Progenitor cell of endocrine pancreas (in vitro differentiated cells): ENCODE measurements around the gene NEGR1. TPM values are rescaled to one million over a fixed set of nuclear protein-coding genes. Genes with fewer than 3 reads are reported as not detected.

ENCODE experiments used
- DNase-seq: peaks from one replicate; pipeline ENCODE4 v3.0.0; 2021; ENCODE audit warnings: low spot score; ENCODE audit not compliant: unreplicated experiment
- H3K27ac Mint-ChIP-seq: 2 replicates; pipeline ENCODE4 v1.8.0; 2021; ENCODE audit warnings: mild to moderate bottlenecking, moderate library complexity, mixed read lengths
- H3K27me3 Mint-ChIP-seq: 2 replicates; pipeline ENCODE4 v1.8.0; 2021; ENCODE audit warnings: mixed read lengths
- H3K36me3 Mint-ChIP-seq: 2 replicates; pipeline ENCODE4 v1.8.0; 2022; ENCODE audit warnings: mixed read lengths; ENCODE audit not compliant: insufficient read depth
- H3K4me1 Mint-ChIP-seq: 2 replicates; pipeline ENCODE4 v1.8.0; 2021; ENCODE audit warnings: low read depth, mixed read lengths
- H3K4me3 Mint-ChIP-seq: 2 replicates; pipeline ENCODE4 v1.8.0; 2021; ENCODE audit warnings: low read depth, mild to moderate bottlenecking, moderate library complexity, mixed read lengths
- H3K9me3 Mint-ChIP-seq: 2 replicates; pipeline ENCODE4 v1.8.0; 2021; ENCODE audit warnings: low read depth, mixed read lengths
- CTCF ChIP-seq: fragments of 200-600 bp; sonication (generic); IDR thresholded peaks from one replicate; pipeline ENCODE4 v1.5.0; 2021; ENCODE audit warnings: antibody characterized with exemption, mild to moderate bottlenecking; ENCODE audit not compliant: unreplicated experiment
- total RNA-seq: library from RNA; stranded (reverse); gene quantifications from 2 replicates; pipeline ENCODE4 v1.2.1, GENCODE V29; 2021

The NEGR1 gene
- total RNA-seq, 1 donor from 2014 or later: 3.1 TPM

- Mint-ChIP-seq H3K27me3 (no peaks in the 10 kb centered on the region), H3K27ac (no peak overlapping the region), H3K4me1 (no peaks in the 10 kb centered on the region), H3K9me3 (no peaks in the 10 kb centered on the region), H3K36me3 (no peaks in the 10 kb centered on the region), H3K4me3 (no peak overlapping the region)
- no peak for TF ChIP-seq CTCF
- DNase-seq: no peak
These were observed 270.6 kb downstream of the NEGR1 start for GRCh38 chr1:72011721-72012120.

GRCh38 chr1:72010094-72010431 is 272.3 kb downstream of the NEGR1 start:
- TF ChIP-seq CTCF: no peak
- Mint-ChIP-seq H3K9me3 (no peaks in the 10 kb centered on the region), H3K4me3 (no peak overlapping the region), H3K4me1 (no peaks in the 10 kb centered on the region), H3K36me3 (no peaks in the 10 kb centered on the region), H3K27me3 (no peaks in the 10 kb centered on the region), H3K27ac (no peak overlapping the region)
- no peak for DNase-seq

- no peaks in the 10 kb centered on the region for H3K36me3 Mint-ChIP-seq
- no peak for TF ChIP-seq CTCF
- DNase-seq: no peak
- no peaks in the 10 kb centered on the region for H3K9me3 Mint-ChIP-seq
- H3K4me3 Mint-ChIP-seq: no peak overlapping the region
- H3K27me3 Mint-ChIP-seq: no peaks in the 10 kb centered on the region
- no peak overlapping the region for H3K27ac Mint-ChIP-seq
- H3K4me1 Mint-ChIP-seq: no peaks in the 10 kb centered on the region
These were observed 272.9 kb downstream of the NEGR1 start for GRCh38 chr1:72009173-72010093.

- no peaks in the 10 kb centered on the region for H3K27me3 Mint-ChIP-seq
- H3K36me3 Mint-ChIP-seq: no peaks in the 10 kb centered on the region
- no peak for DNase-seq
- peaks cover 8% of the 10 kb centered on the region for H3K4me1 Mint-ChIP-seq
- H3K27ac Mint-ChIP-seq: no peak overlapping the region
- no peak overlapping the region for H3K4me3 Mint-ChIP-seq
- no peaks in the 10 kb centered on the region for H3K9me3 Mint-ChIP-seq
- TF ChIP-seq CTCF: no peak
These were observed 275.0 kb downstream of the NEGR1 start for GRCh38 chr1:72007312-72007711.

- Mint-ChIP-seq H3K27me3 (no peaks in the 10 kb centered on the region), H3K4me1 (peaks cover 8% of the 10 kb centered on the region)
These were observed 276.2 kb downstream of the NEGR1 start for GRCh38 chr1:72006092-72006491.

More at GRCh38 chr1:72006092-72006491, 276.2 kb downstream of the NEGR1 start:
- H3K4me3 Mint-ChIP-seq: no peak overlapping the region
- no peaks in the 10 kb centered on the region for H3K36me3 Mint-ChIP-seq
- no peak for DNase-seq
- no peak overlapping the region for H3K27ac Mint-ChIP-seq
- no peak for TF ChIP-seq CTCF
- H3K9me3 Mint-ChIP-seq: no peaks in the 10 kb centered on the region
